HG03571 (cell line): ENCODE measurements around the gene PRRT1.

Experiments used
- ATAC-seq: cut with Tn5 transposase; IDR thresholded peaks from one replicate; pipeline ENCODE4 v1.9.1; 2021; ENCODE audit not compliant: unreplicated experiment

The PRRT1 gene

DNA sequence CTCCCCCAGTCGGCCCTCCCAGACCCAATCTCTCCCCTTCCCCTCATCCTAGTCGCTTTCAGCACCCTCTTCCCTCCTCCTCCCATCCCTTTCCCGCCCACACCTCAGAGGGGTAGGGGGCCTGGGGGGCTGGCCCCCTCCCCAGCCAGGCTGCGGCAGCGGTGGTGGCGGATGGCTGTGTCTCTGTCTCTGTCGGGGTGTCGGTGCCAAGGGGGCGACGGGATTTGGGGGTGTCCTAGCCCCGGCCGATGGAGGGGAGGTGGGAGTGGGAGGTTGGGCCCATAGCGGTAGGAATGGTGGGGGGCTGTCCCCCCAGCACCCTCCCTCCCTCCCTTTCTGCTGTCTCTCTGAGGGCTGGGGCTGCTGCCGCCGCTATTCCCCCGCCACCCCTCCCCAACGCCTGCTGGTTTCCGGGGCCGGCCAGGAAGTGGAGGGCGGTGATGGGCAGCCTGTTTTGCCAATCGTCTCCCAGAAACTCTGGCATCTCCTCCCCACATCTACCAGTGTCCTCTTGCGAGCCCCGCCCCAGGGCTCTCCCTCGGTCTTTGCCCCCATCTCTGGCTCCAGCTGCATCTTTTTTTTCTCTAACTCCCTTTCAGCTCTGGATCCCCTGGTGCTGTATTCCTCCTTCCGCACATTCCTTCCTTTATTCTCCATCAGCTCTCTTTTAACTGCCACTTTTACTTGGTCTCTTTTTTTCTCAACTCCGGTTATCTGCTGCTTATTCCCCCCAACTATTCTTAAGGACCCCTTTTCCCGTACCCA lies 24.2 kb upstream of the PRRT1 start, which contains the start of gene AGPAT1:
Gene AGPAT1 (minus strand): TSS at position 374 of the 765 bp plus-strand sequence. CDS start 4,588 bp downstream, outside the sequence.
- peak; percentile 31 for ATAC-seq

GRCh38 chr6:32175322-32175710 lies 23.6 kb upstream of the PRRT1 start:
- no peak for ATAC-seq

DNA sequence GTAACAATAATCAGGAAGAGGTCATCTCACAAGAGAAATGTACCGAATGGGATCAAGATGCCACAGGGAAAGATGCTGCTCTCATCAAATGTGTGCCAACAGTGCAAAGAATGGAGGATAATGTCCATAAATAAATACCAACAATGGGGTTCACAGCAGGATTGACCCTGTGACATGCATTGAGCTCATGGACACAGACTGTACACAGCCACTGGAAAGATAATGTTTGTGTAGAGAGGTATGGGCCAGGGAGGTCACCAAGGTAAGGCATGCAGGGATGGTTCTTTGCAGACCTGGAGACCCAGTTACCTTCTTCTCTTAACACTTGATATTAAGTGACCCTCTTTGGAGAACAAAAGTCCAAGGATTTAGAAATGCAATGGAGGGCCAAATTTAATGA lies 22.7 kb upstream of the PRRT1 start:
- no peak for ATAC-seq

DNA sequence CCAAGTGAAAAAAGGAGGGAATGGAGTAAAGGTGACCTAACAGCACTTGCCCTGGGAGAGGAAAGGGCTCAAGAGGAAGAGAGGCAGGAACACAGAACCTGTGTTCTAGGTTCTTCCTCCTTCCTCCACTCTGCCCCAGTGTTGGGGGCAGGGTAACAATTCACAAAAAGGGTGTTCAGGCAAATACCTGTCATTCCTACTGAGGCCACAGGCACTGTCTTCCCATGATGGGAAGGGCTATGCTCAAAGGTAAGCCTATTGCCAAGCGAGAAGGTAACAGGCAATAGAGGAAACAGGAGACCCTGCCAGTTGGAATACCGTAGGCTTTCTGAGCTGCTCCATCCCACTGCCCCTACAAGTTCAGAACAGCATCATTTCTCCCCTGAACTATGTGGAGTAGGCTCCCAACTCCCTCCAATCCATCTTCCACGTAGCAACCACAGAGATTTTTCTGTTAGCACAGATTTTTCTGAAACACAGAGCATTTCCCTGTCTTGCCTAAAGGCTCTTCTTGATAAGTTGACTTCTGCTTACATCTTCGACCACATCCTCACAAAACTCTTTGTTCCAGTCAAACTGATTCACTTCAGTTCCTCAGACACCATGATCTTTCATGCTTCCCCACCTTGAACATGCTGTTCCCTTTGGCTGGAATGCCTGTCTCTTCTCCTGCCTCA lies 21.4 kb upstream of the PRRT1 start:
- ATAC-seq, result no peak

DNA sequence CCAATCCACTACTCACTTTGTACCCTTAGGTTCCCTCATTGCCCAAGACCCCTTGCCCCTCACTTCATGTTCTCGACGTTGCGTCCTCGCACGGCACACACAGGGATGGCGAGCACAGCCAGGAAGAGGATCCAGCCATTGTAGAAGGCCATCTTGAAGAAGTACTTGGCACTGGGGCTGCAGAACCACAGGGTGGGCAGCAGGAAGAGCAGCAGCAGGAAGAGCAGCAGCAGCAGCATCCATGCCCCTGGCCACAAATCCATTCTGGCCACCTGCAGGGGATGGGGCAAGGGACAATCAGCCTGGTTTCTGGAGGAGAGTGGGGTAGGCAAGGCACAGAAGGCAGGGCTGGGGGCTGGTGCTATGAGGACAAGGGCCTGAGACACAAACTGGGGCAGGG lies 19.5 kb upstream of the PRRT1 start:
- no peak for ATAC-seq

- ATAC-seq, result no peak
Observed at GRCh38 chr6:32170294-32170693, 18.6 kb upstream of the PRRT1 start.

DNA sequence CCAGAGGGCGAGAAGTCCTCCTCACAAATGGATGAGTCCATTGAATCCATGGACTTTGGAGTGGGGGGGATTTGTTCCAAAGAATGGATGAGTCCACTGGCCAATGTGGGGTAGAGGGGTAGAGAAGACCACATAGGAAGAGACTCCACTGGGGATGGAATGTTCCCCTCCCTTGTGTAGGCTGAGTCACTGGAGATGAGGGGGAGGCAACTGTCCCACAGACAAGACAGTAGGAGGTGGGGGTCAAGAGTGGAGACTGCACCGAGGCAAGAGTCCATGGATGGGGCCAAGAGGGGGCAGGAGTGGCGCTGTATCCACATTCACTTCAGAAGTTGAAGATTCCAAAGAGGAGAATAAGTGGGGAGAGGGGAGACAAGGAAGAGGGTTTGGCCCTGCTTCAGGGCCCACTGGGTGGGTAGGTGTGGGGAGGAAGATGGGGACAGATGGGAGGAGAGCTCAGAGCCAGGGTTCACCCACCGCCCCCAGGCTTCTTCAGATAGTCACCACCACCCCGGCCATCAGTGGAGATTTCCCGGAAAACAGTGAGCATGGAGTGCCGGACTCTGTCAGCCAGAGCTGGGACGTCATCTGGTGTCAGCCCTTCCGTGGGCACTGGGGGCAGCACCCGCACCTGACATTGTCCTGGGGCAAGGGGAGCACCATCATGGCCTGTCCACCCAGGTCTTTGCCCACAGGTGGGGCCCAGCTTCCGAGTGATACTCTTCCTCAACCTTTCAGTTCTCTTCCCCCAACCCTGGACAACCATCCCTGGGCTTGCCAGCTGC lies 17.3 kb upstream of the PRRT1 start:
- ATAC-seq, result no peak

- ATAC-seq, result no peak
Observed at GRCh38 chr6:32168350-32168749, 16.6 kb upstream of the PRRT1 start.

DNA sequence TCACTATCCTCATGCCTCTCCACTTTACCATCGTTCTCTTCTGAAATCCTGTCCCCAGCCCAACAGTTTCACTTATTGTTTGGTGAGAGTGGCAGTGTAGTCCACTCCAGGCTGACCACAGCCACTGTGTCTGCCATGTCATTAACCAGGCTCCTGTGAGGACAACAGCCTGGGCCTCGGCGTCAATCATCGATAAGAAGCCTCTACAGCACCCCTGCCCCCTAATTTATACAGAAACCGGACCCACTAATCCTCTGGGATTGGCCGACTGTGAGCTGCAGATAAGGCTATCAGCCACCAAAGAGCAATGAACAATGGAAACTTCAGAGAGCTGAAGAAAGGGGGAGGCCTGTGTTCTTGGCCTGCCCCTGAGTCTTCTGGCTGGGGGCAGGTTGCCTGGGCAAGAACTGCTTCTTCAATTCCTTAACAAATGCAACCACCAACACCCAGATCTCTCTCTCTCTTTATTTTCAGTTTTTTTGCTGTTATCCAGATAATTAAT lies 16.1 kb upstream of the PRRT1 start:
- no peak for ATAC-seq

- no peak for ATAC-seq
Observed at GRCh38 chr6:32167154-32167760, 15.5 kb upstream of the PRRT1 start.

DNA sequence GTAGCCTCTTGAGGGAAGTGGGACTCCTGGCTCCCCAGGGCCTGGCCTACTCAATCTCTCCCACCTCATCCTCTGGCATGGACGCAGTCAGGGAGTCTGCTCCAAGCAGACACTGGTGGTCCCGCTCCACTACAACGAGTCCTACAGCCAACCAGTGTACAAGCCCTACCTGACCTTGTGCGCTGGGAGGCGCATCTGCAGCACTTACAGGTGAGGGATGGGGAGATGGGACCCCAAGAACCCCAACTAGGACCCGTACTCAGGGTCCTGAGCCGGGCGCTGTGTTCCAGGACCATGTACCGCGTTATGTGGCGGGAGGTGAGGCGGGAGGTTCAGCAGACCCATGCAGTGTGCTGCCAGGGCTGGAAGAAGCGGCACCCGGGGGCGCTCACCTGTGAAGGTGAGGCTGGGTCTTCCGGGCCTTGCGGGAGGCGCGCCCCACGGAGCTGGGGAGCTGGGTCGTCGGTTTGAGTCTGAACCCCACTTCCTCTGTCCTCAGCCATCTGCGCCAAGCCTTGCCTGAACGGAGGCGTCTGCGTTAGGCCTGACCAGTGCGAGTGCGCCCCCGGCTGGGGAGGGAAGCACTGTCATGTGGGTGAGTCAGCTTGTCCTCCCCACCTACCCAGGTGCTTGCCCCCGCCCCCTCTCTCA lies 14.8 kb upstream of the PRRT1 start:
- ATAC-seq, result no peak

DNA sequence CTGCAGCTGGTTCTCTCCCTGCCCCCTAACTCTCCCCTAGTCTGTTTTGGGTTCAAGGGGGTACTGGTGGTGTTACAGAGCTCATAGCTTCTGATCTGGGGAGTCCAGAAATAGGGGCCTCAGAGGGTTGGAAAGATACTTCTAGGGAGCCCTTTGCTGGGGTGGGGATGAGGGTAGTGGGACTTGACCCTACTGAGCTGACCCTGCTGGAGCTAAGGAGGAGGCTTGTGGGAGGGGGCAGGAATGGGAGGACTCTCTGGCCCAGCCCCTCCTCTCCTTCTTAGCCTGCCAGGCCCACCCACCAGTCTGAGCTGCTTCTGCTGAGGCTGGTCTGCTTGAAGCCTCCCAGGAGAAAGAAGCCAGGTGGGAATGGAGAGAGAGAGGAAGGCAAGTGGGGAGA lies 12.6 kb upstream of the PRRT1 start, which contains the start of gene EGFL8:
Gene EGFL8 (plus strand): TSS at position 301 of the 400 bp plus-strand sequence. CDS start 1,571 bp downstream, outside the sequence.
- ATAC-seq, result no peak

DNA sequence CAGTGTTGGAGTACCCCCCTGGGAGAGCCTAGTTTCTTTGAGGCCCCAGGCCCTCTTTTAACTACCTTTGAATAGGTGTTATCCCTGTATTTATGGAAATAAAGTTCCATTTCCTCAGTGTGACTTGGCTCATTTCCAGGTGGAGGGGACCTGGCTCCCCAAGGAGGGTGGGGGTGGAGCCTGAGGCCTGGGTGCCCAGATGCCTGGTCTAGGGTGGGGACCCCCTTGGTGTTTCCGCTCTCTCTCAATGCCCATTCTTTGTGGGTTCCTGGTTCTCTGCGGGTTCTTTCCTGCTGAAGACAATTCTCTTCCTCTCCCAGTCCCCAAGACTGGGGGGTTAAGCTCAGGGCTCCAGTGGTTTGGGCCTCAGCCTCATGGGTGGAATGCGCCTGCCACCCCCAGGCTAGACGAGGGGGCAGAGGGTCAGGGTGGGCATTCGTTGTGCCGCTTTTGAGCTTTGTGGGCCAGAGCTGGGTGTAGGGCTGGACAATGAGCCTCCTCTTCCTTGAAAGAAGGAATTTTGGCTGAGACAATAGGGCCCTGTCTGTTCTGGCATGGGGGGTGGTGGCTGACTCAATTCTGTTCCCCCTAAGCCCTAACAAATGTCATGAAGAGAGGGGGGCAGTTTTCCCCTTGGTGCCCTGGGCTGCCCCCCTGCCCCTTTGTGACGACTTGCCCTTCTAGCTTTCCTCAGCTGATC lies 12.0 kb upstream of the PRRT1 start:
- no peak for ATAC-seq

DNA sequence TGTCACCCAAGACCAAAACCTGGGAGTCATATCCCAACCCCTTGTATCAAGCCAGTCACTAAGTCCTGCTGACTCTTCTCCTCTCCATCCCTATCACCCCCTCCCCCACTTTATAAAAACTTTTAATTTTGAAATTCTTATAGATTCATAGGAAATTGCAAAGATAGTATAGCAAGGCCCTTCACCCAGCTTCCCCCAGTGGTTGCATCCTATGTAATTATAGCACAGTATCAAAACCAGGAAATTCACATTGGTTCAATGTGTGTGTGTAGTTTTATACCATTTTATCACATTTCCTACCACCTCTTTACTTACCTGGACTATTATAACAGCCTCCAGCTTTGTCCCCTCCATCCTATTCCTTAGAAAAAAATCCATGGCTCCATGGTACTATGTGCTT lies 6.3 kb upstream of the PRRT1 start:
- ATAC-seq, result no peak

- no peak for ATAC-seq
Observed at GRCh38 chr6:32156891-32157290, 5.2 kb upstream of the PRRT1 start.

- no peak for ATAC-seq
Observed at GRCh38 chr6:32154514-32155161, 2.9 kb upstream of the PRRT1 start.

DNA sequence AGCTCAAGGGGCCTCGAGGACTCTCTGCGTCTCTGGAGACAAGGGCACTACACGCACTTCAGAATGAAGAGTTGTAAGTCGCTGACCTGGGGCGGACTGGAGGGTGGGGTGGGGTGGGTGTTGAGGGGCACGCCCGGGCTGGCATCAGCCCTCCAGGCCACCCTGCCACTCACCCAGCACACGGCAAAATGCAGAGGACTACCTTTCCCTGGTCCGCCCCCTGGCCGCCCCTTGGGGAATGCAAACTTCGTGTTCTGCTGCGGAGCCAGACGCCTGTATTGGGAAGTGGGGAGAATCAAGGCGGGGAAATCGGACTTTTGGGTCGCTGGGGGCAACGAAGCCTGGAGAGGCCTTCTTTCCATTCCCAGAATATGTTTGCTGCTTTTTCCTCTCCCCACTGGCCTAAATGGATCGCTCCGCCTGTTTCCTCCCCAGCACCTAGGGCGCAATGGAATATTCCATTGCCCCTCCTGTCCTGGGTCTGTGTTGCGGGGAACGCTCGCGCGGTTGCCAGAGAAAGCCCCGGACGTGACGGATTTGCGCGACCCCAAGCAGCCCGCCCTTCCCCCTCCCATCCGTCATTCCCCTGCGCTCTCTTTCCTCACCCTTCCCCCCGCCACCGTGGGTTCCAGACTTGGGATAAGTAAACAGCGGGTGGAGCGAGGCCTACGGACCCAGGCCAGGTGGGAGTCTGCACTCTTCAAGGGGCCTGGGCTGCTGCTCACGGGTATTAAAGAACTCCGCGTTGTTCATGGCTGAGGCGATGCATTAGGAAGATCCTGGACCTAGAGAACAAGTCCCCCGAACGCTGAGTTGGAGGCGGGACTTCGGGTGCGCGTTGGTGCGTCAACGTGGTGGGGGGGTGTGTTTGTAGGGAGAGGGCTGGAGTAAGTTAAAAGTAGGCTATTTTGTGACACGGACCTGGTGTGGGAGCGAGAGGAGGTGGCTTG lies 2.1 kb upstream of the PRRT1 start, which contains the start of gene PPT2:
Gene PPT2 (plus strand): TSS at position 578 of the 950 bp plus-strand sequence. CDS start 454 bp downstream, outside the sequence.
- ATAC-seq, result no peak
